Inferior parietal cortex (tissue), 1 donor: ENCODE data around the gene TNNT2.

ENCODE experiments used
- DNase-seq: peaks from one replicate; pipeline ENCODE4 v3.0.0-alpha.2; 2016; ENCODE audit errors: extremely low spot score

Gene TNNT2

GRCh38 chr1:201356701-201357100 is 20.8 kb downstream of the TNNT2 start:
- no peak for DNase-seq

- DNase-seq = no peak
These were observed 21.2 kb downstream of the TNNT2 start for GRCh38 chr1:201356236-201356635.

- no peak for DNase-seq
These were observed 22.0 kb downstream of the TNNT2 start for GRCh38 chr1:201355471-201355870.

GRCh38 chr1:201354901-201355295 is 22.6 kb downstream of the TNNT2 start:
- DNase-seq = no peak

GRCh38 chr1:201354151-201354900 is 23.2 kb downstream of the TNNT2 start:
- DNase-seq = no peak

GRCh38 chr1:201353186-201353940 is 24.1 kb downstream of the TNNT2 start:
- no peak for DNase-seq

GRCh38 chr1:201351617-201352016 is 25.9 kb downstream of the TNNT2 start:
- no peak for DNase-seq

- DNase-seq = no peak
These were observed 26.6 kb downstream of the TNNT2 start for GRCh38 chr1:201350884-201351283.

- DNase-seq = no peak
These were observed 27.1 kb downstream of the TNNT2 start for GRCh38 chr1:201350361-201350725.

GRCh38 chr1:201349092-201349491 is 28.4 kb downstream of the TNNT2 start:
- no peak for DNase-seq

GRCh38 chr1:201348211-201348566 is 29.3 kb downstream of the TNNT2 start:
- DNase-seq = peak; percentile 44

GRCh38 chr1:201347498-201348210 is 29.8 kb downstream of the TNNT2 start:
- DNase-seq = no peak

GRCh38 chr1:201346987-201347386 is 30.5 kb downstream of the TNNT2 start:
- no peak for DNase-seq

- peak; percentile 36 for DNase-seq
These were observed 31.0 kb downstream of the TNNT2 start for GRCh38 chr1:201346337-201346939.

GRCh38 chr1:201345081-201345355 is 32.5 kb downstream of the TNNT2 start:
- no peak for DNase-seq

GRCh38 chr1:201344206-201345080 is 33.0 kb downstream of the TNNT2 start:
- DNase-seq = no peak

GRCh38 chr1:201341377-201341776 is 36.1 kb downstream of the TNNT2 start:
- DNase-seq = no peak

- DNase-seq = no peak
These were observed 40.6 kb downstream of the TNNT2 start for GRCh38 chr1:201336711-201337450.

- no peak for DNase-seq
These were observed 41.6 kb downstream of the TNNT2 start for GRCh38 chr1:201335901-201336300.

GRCh38 chr1:201335174-201335870 is 42.2 kb downstream of the TNNT2 start:
- DNase-seq = no peak
